Measurements from ENCODE around the gene TENT5C.

DNA sequence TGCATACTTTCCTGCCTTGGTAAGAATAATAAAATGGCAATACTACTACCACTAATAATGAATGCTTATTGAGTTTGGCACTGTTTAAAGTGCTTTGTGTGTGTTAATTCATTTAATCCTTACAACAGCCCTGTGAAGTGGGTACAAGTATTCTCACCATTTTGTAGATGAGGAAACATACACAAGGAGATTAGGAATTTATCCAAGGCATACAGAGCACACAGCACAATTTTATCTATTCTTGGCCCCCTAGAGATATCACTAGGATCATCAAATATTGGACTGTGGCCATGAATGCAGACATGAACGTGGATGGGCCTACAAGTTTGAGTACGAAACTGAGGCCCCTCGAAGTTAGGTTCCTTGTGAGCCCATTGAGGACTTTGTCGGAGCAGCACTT is 39.5 kb downstream of the TENT5C start:
- TF ChIP-seq, protein P1, sequence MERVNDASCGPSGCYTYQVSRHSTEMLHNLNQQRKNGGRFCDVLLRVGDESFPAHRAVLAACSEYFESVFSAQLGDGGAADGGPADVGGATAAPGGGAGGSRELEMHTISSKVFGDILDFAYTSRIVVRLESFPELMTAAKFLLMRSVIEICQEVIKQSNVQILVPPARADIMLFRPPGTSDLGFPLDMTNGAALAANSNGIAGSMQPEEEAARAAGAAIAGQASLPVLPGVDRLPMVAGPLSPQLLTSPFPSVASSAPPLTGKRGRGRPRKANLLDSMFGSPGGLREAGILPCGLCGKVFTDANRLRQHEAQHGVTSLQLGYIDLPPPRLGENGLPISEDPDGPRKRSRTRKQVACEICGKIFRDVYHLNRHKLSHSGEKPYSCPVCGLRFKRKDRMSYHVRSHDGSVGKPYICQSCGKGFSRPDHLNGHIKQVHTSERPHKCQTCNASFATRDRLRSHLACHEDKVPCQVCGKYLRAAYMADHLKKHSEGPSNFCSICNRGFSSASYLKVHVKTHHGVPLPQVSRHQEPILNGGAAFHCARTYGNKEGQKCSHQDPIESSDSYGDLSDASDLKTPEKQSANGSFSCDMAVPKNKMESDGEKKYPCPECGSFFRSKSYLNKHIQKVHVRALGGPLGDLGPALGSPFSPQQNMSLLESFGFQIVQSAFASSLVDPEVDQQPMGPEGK (CRISPR knock-in tag; IDR thresholded peaks at IDR 0.05; ENCODE audit: borderline replicate concordance), result no peak
- TF ChIP-seq RARB (CRISPR knock-in tag; IDR thresholded peaks at IDR 0.05), result no peak
- no peak for TF ChIP-seq ARNTL (CRISPR knock-in tag; IDR thresholded peaks at IDR 0.05; ENCODE audit: borderline replicate concordance, low read depth)
- TF ChIP-seq, protein P2, sequence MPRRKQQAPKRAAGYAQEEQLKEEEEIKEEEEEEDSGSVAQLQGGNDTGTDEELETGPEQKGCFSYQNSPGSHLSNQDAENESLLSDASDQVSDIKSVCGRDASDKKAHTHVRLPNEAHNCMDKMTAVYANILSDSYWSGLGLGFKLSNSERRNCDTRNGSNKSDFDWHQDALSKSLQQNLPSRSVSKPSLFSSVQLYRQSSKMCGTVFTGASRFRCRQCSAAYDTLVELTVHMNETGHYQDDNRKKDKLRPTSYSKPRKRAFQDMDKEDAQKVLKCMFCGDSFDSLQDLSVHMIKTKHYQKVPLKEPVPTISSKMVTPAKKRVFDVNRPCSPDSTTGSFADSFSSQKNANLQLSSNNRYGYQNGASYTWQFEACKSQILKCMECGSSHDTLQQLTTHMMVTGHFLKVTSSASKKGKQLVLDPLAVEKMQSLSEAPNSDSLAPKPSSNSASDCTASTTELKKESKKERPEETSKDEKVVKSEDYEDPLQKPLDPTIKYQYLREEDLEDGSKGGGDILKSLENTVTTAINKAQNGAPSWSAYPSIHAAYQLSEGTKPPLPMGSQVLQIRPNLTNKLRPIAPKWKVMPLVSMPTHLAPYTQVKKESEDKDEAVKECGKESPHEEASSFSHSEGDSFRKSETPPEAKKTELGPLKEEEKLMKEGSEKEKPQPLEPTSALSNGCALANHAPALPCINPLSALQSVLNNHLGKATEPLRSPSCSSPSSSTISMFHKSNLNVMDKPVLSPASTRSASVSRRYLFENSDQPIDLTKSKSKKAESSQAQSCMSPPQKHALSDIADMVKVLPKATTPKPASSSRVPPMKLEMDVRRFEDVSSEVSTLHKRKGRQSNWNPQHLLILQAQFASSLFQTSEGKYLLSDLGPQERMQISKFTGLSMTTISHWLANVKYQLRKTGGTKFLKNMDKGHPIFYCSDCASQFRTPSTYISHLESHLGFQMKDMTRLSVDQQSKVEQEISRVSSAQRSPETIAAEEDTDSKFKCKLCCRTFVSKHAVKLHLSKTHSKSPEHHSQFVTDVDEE (CRISPR knock-in tag; IDR thresholded peaks at IDR 0.05), result no peak
- TF ChIP-seq, protein P3, sequence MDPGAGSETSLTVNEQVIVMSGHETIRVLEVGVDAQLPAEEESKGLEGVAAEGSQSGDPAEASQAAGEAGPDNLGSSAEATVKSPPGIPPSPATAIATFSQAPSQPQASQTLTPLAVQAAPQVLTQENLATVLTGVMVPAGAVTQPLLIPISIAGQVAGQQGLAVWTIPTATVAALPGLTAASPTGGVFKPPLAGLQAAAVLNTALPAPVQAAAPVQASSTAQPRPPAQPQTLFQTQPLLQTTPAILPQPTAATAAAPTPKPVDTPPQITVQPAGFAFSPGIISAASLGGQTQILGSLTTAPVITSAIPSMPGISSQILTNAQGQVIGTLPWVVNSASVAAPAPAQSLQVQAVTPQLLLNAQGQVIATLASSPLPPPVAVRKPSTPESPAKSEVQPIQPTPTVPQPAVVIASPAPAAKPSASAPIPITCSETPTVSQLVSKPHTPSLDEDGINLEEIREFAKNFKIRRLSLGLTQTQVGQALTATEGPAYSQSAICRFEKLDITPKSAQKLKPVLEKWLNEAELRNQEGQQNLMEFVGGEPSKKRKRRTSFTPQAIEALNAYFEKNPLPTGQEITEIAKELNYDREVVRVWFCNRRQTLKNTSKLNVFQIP (CRISPR knock-in tag; IDR thresholded peaks at IDR 0.05; ENCODE audit: borderline replicate concordance, low read depth), result no peak

All from SK-N-SH treated with all-trans-retinoic acid at 6 μM for 48 hours (cell line).